Activated CD4-positive, alpha-beta T cell treated with anti-CD3 and anti-CD28 coated beads for 24 hours (primary cell): ENCODE measurements around the gene INPP1.
"Not testable (repeated sequence)": the region's sequence is repeated elsewhere in the genome, so short reads cannot be mapped to it uniquely, and the experiment has no call there.

Experiments used
- DNase-seq, 2 donors: peaks; one replicate each; pipeline ENCODE4 v3.0.0-alpha.2; 2020; ENCODE audit warnings: low read depth in 2 of 2

The INPP1 gene

GRCh38 chr2:190333928-190334327, 9.5 kb upstream of the INPP1 start:
- no peak for DNase-seq

GRCh38 chr2:190334479-190335224, 8.7 kb upstream of the INPP1 start:
- no peak for DNase-seq

GRCh38 chr2:190335225-190335559, 8.2 kb upstream of the INPP1 start:
- DNase-seq = no peak

GRCh38 chr2:190335584-190335983, 7.8 kb upstream of the INPP1 start:
- not testable (repeated sequence) for DNase-seq

- no peak for DNase-seq
Observed at GRCh38 chr2:190336420-190336819, 7.0 kb upstream of the INPP1 start.

GRCh38 chr2:190338453-190338852, 4.9 kb upstream of the INPP1 start:
- no peak for DNase-seq

- DNase-seq = no peak
Observed at GRCh38 chr2:190339394-190339793, 4.0 kb upstream of the INPP1 start.

GRCh38 chr2:190340369-190340768, 3.0 kb upstream of the INPP1 start:
- no peak for DNase-seq

GRCh38 chr2:190342611-190343010, 778 bp upstream of the INPP1 start:
- no peak for DNase-seq

- DNase-seq = no peak
Observed at GRCh38 chr2:190343089-190343535, 277 bp upstream of the INPP1 start.

- DNase-seq = no peak
Observed at GRCh38 chr2:190344276-190344827, 963 bp downstream of the INPP1 start.

- DNase-seq = no peak
Observed at GRCh38 chr2:190350371-190350770, 7.0 kb downstream of the INPP1 start.

GRCh38 chr2:190351955-190352354, 8.6 kb downstream of the INPP1 start:
- no peak for DNase-seq

GRCh38 chr2:190352668-190353536, 9.5 kb downstream of the INPP1 start:
- no peak for DNase-seq

- DNase-seq = no peak
Observed at GRCh38 chr2:190353537-190353899, 10.1 kb downstream of the INPP1 start.

- no peak for DNase-seq
Observed at GRCh38 chr2:190354003-190354690, 10.8 kb downstream of the INPP1 start.

GRCh38 chr2:190355968-190356644, 12.7 kb downstream of the INPP1 start:
- no peak for DNase-seq

- no peak for DNase-seq
Observed at GRCh38 chr2:190357600-190357999, 14.2 kb downstream of the INPP1 start.

GRCh38 chr2:190358655-190359448, 15.5 kb downstream of the INPP1 start:
- not testable (repeated sequence) for DNase-seq

GRCh38 chr2:190360561-190360960, 17.2 kb downstream of the INPP1 start:
- DNase-seq = no peak

GRCh38 chr2:190360965-190361364, 17.6 kb downstream of the INPP1 start:
- no peak for DNase-seq
